Measurements from ENCODE around the gene BRD4. TPM values are rescaled to one million over a fixed set of nuclear protein-coding genes. Genes with fewer than 3 reads are reported as not detected.
A peak's percentile ranks its signal among the peaks of the same experiment; 100 is the strongest.

The BRD4 gene
- total RNA-seq, 4 donors from 2014 or later = 7.7 to 38.2 (median 31.3) TPM

DNA sequence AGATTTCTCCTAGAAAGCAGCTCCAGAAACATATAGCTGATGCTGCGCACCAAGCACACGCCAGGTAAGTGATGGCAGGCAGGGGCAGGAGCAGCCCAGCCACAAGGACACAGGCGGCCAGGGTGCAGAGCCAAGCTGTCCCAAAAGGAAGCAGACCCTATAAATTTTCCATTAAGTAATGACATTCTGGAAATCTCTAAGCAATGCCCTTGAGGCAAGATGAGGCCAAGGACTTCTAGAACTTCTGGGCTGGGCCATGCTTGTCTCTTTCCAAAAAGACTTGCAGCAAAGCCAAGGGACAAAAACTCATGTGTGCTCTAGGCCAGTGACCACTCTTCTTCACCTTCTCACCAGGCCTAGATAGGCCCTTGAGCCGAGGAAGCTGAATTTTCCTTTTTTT, 57.9 kb downstream of the BRD4 start:
- DNase-seq = no peak
- Histone ChIP-seq H3K9me3 (no peaks in the 10 kb centered on the region), H3K4me3 (no peak overlapping the region), H3K4me1 (peaks cover 29 to 87% (median 58%) of the 10 kb centered on the region in 3 donors), H3K27ac (peak overlapping the region in 1 of 4 donors; percentile 22), H3K36me3 (peaks cover 10 to 39% (median 17%) of the 10 kb centered on the region in 3 donors), H3K27me3 (no peaks in the 10 kb centered on the region)
- intact Hi-C loops (cut with DNase I) = loop anchor here (10.0 kb wide), 1 partner anchor 50 kb away; no protein-coding TSS in a partner anchor
- TF ChIP-seq POLR2A (IDR thresholded peaks at IDR 0.05) = no peak
- TF ChIP-seq CTCF (IDR thresholded peaks at IDR 0.05) = no peak
- 86 to 87% methylated on average over 4 of the region's 4 CpGs for WGBS, 2 donors

DNA sequence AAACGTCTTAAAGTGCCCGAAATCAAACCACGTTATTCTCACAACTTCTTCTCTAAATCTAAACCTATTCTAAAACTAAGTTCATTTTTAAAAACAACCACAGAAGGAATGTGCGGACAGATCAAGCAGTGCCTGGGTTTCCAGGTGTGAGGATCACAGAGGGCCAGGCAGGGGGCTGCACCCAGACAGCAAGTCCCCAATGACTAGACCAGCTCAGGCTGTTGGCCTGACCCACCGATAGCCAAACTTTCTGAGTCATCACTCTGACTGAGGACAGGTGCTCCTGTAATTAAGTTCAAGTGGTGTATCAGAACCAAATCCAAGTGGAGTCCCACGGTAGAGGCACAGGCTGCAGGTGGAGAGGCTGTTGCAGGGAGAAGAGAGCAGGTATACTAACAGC, 62.5 kb downstream of the BRD4 start:
- Histone ChIP-seq H3K36me3 (peaks cover 20 to 85% (median 29%) of the 10 kb centered on the region in 3 donors), H3K4me1 (peaks cover 11 to 87% (median 36%) of the 10 kb centered on the region in 3 donors), H3K27me3 (no peaks in the 10 kb centered on the region), H3K9me3 (no peaks in the 10 kb centered on the region), H3K27ac (no peak overlapping the region), H3K4me3 (no peak overlapping the region)
- intact Hi-C loops (cut with DNase I) = loop anchor here (10.0 kb wide), 3 partner anchors 55 to 285 kb away; partner anchors contain the start of gene AKAP8
- DNase-seq = no peak
- 75 to 76% methylated on average over 5 of the region's 6 CpGs for WGBS, 2 donors
- no peak for TF ChIP-seq POLR2A (IDR thresholded peaks at IDR 0.05)
- TF ChIP-seq CTCF (IDR thresholded peaks at IDR 0.05) = no peak

DNA sequence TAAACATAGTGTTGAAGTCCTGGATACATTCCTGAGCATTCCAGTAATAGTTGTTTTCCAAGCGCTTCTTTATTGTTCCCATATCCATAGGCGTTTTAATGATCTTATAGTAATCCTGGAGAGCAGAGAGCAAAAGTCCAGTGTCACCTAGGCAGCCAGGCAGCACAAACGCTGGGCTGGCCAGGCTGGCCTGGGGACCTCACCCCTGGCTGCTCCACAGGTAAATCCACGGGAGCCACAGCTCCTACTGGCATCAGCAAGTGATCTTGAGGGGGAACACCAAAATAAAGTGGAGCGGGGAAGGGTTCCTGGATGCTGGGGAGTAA, 63.4 kb downstream of the BRD4 start:
- peaks cover 15 to 87% (median 36%) of the 10 kb centered on the region in 3 donors for H3K4me1 ChIP-seq
- H3K27ac ChIP-seq = no peak overlapping the region
- intact Hi-C loops (cut with DNase I) = loop anchor here (10.0 kb wide), 2 partner anchors 106 to 286 kb away; partner anchors contain the start of gene AKAP8
- WGBS, 2 donors = 76 to 87% methylated on average over 3 to 5 of the region's 5 CpGs
- TF ChIP-seq POLR2A (IDR thresholded peaks at IDR 0.05) = no peak
- no peak for TF ChIP-seq CTCF (IDR thresholded peaks at IDR 0.05)
- H3K4me3 ChIP-seq = no peak overlapping the region
- peaks cover 28 to 94% (median 37%) of the 10 kb centered on the region in 3 donors for H3K36me3 ChIP-seq
- DNase-seq = no peak
- no peaks in the 10 kb centered on the region for H3K9me3 ChIP-seq
- no peaks in the 10 kb centered on the region for H3K27me3 ChIP-seq

DNA sequence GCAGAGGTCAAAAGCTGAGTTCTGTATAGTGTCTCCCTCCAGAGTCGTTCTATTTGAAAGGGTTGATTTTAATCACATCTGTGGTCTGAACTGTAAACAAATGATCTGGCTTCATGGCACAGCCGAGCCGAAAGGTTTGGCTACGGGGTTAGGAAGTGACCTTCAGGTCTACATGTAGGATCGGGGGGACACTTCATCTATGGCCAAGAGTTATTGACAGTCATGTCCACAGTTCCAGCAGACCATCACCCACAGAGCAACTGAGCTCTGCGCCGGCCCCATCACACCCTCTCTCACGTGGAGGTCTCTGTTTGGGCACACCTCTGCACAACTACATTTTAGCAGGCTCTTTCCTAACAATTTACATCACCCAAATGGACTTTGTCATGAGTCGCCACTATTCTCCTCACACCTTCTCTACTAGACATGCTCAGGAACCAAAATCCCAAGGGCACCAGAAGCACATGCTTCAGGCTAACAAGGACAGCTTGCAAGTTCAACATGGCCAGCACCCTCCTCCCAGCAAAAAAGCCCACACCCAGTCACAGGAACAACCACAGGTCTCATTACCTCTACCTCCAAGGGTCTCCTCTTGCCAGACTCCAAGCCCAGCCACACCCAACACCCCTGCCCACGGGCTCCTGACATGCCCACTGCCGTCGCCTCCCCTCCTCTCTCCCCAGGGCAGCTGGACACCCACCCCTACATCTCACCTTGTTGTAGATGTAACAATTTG, 64.0 kb downstream of the BRD4 start:
- Histone ChIP-seq H3K27me3 (no peaks in the 10 kb centered on the region), H3K36me3 (peaks cover 31 to 100% (median 42%) of the 10 kb centered on the region in 3 donors), H3K9me3 (no peaks in the 10 kb centered on the region)

More for the DNA sequence above, 64.0 kb downstream of the BRD4 start:
- Histone ChIP-seq H3K27ac (no peak overlapping the region), H3K4me1 (peaks cover 15 to 87% (median 37%) of the 10 kb centered on the region in 3 donors), H3K4me3 (no peak overlapping the region)
- DNase-seq = no peak
- WGBS, 2 donors = 75 to 76% methylated on average over 9 to 12 of the region's 12 CpGs
- intact Hi-C loops (cut with DNase I) = loop anchor here (10.0 kb wide), 2 partner anchors 106 to 286 kb away; partner anchors contain the start of gene AKAP8
- TF ChIP-seq POLR2A (IDR thresholded peaks at IDR 0.05) (no peak), CTCF (IDR thresholded peaks at IDR 0.05) (no peak)
